BE2C (cell line): ENCODE data around the gene EVA1C.
"Not testable (repeated sequence)": the region's sequence is repeated elsewhere in the genome, so short reads cannot be mapped to it uniquely, and the experiment has no call there.

Experiments used
- DNase-seq: peaks from one replicate; pipeline ENCODE4 v3.0.0-alpha.2; 2020
- H3K27me3 ChIP-seq: fragments of 250-450 bp; sonication (Bioruptor Pico); 2 replicates; pipeline ENCODE4 v1.5.1; 2020; ENCODE audit warnings: mild to moderate bottlenecking
- H3K36me3 ChIP-seq: fragments of 250-450 bp; sonication (Bioruptor Pico); 2 replicates; pipeline ENCODE4 v1.5.1; 2020; ENCODE audit warnings: mild to moderate bottlenecking
- H3K4me1 ChIP-seq: fragments of 250-450 bp; sonication (Bioruptor Pico); 2 replicates; pipeline ENCODE4 v1.5.1; 2020
- H3K4me3 ChIP-seq: 2 replicates; pipeline ENCODE4 v1.5.1; 2011; ENCODE audit warnings: low read depth, low read length
- H3K9me3 ChIP-seq: fragments of 250-450 bp; sonication (Bioruptor Pico); 2 replicates; pipeline ENCODE4 v1.5.1; 2020
- TF ChIP-seq, protein P1 (sequence below): IDR thresholded peaks from 2 replicates; pipeline ENCODE4 v1.5.1; 2012; ENCODE audit warnings: mild to moderate bottlenecking, low read depth, low read length

EVA1C gene

DNA sequence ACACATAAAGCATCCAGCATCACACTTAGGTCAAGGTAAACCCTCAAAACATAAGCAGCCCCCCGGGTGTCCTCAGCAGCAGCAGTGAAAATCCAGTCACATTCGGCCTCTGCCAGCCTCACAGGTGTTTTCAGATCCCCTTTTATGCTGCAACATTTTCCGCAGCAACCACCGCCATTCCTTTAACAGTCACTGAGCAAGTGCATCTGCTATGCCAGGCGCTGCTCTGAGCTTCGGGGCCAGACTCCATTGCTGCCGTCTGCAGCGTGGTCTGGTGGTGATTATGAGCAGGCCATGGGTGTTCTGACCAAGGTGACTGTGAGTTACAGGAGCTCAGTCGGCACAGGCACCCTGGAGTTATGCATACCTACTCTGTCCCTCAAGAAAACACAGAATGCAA is 24.2 kb upstream of the EVA1C start:
- peak; percentile 20 for DNase-seq
- Histone ChIP-seq H3K9me3 (no peaks in the 10 kb centered on the region), H3K27me3 (no peaks in the 10 kb centered on the region), H3K4me3 (no peak overlapping the region), H3K36me3 (peaks cover 34% of the 10 kb centered on the region), H3K4me1 (no peaks in the 10 kb centered on the region)
- TF ChIP-seq, protein P1, sequence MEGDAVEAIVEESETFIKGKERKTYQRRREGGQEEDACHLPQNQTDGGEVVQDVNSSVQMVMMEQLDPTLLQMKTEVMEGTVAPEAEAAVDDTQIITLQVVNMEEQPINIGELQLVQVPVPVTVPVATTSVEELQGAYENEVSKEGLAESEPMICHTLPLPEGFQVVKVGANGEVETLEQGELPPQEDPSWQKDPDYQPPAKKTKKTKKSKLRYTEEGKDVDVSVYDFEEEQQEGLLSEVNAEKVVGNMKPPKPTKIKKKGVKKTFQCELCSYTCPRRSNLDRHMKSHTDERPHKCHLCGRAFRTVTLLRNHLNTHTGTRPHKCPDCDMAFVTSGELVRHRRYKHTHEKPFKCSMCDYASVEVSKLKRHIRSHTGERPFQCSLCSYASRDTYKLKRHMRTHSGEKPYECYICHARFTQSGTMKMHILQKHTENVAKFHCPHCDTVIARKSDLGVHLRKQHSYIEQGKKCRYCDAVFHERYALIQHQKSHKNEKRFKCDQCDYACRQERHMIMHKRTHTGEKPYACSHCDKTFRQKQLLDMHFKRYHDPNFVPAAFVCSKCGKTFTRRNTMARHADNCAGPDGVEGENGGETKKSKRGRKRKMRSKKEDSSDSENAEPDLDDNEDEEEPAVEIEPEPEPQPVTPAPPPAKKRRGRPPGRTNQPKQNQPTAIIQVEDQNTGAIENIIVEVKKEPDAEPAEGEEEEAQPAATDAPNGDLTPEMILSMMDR, result no peak

DNA sequence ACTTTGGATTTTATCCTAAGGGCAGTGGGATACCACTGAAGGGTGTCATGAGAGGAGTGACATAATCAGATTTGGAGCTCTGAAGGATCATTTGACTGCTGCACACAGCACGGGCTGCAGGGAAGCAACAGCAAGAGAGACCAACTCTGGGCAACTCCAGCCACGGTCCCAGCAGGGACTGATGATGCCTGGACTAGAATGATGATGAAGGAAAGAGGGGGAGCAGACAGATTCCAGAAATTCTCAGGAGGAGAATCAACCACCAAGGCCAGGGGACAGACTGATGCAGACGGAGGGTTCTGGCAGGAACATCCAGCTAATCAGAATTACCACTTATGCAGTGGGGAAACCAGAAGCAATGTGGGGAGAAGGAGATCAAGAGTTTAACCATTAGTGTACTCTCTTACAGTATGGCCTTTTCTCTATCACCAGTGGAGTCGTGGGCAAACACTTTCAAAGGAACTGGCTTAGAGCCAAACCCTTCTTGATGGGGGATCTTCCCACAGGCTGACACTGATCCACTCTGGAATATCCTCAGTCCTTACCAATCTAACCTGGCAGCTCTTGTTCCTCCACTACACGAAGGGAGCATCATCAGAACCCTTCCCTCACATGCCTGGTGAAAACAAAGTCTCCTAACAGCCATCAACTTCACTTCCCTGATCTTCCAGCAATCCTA is 23.0 kb upstream of the EVA1C start:
- TF ChIP-seq, protein P1, result no peak
- Histone ChIP-seq H3K4me3 (no peak overlapping the region), H3K36me3 (peaks cover 22% of the 10 kb centered on the region), H3K4me1 (no peaks in the 10 kb centered on the region), H3K9me3 (no peaks in the 10 kb centered on the region), H3K27me3 (no peaks in the 10 kb centered on the region)
- no peak for DNase-seq

DNA sequence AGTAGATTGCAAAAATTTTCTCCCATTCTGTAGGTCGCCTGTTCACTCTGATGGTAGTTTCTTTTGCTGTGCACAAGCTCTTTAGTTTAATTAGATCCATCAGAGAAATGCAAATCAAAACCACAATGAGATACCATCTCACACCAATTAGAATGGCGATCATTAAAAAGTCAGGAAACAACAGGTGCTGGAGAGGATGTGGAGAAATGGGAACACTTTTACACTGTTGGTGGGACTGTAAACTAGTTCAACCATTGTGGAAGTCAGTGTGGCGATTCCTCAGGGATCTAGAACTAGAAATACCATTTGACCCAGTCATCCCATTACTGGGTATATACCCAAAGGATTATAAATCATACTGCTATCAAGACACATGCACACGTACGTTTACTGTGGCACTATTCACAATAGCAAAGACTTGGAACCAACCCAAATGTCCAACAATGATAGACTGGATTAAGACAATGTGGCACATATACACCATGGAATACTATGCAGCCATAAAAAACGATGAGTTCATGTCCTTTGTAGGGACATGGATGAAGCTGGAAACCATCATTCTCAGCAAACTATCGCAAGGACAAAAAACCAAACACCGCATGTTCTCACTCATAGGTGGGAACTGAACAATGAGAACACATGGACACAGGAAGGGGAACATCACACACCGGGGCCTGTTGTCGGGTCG is 21.8 kb upstream of the EVA1C start:
- not testable (repeated sequence) for H3K36me3 ChIP-seq, H3K4me3 ChIP-seq, H3K9me3 ChIP-seq, DNase-seq, H3K27me3 ChIP-seq, H3K4me1 ChIP-seq

DNA sequence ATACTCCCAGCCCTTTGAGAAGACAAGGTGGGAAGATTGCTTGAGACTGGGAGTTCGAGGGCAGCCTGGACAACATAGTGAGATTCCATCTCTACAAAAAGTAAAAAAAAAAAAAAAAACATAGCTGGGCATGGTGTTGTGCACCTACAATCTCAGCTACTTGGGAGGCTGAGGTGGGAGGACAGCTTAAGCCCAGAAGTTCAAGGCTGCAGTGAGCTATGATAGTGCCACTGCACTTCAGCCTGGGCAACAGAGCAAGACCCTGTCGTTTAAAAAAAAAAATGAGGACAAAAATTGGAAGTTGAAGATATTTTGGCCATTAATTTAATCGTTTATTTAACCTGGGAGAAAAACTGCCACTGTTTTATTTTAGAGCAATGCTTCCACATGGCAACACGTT is 20.8 kb upstream of the EVA1C start:
- H3K36me3 ChIP-seq, result peaks cover 4% of the 10 kb centered on the region
- H3K4me3 ChIP-seq, result peak overlapping the region; percentile 98
- H3K27me3 ChIP-seq, result peaks cover 3% of the 10 kb centered on the region; the same call in 1 of the 2 replicates
- H3K9me3 ChIP-seq, result no peaks in the 10 kb centered on the region
- no peaks in the 10 kb centered on the region for H3K4me1 ChIP-seq
- TF ChIP-seq, protein P1, result no peak
- no peak for DNase-seq

DNA sequence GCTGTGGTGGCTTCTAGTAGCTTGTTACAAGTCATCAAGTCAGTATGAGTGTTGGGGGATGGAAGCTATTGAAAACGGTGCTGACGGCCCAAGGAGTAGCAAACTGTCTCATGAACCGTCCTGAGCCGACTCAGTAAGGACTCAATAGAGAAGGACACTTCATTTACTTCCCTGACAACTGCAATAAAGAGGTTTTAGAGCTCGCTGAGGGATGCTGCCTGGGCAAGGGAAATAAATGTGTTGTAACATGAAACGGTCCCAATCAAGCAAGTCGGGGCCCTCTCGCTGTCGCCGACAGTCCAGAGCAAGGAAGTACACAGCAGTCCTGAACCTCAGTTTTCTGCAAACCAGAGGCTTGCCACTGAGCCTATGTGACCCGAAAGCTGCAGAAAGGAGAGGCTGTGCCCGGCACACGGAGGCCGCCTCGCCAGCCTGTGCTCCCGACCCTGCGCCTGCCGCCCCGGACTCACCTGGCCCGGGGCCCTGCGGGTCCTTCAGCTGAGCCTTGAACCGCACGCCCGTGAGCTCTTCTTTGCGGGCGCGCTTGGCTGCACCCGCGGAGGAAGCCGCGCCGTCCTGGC is 20.1 kb upstream of the EVA1C start:
- TF ChIP-seq, protein P1, result no peak
- no peak for DNase-seq
- Histone ChIP-seq H3K4me3 (peak overlapping the region; percentile 98), H3K9me3 (no peaks in the 10 kb centered on the region), H3K36me3 (peaks cover 4% of the 10 kb centered on the region), H3K4me1 (no peaks in the 10 kb centered on the region), H3K27me3 (peaks cover 3% of the 10 kb centered on the region; the same call in 1 of the 2 replicates)

DNA sequence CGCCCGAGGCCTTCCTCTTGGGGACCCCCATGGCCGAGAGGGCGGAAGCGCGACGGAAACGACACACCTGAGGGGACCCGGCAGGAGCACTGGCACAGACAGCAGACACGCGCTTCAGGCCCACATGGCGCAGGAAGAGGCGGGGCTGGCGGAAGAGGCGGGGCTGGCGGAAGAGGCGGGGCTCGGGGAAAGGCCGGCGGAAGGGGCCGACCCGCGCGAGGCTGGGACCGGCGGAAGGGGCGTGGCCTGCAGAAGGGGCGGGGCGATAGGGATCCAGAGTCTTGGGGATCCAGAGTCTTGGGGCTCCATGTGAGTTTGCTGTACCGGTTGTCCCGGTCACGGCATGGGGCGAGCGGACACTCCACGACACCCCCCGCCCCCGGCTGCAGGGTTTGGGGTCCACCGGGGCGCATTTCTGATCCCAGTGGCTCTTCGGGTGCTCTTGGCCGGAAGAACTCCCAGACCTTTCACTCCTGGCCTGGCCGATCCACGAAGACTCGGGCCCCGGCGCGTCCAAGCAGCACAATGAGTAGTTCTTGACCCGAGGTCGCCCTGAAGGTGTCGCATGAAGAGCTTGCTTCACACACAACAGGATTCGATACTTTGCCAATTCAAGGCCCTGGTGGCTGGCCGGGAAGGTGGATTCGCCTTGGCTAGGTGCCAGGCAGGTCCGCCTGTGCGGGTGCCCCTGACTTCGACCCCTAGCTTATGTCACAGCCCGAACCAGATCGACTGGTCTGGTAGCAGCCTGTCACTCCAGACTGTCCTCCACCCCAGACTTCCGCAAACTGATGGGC is 19.4 kb upstream of the EVA1C start, which contains the start of gene URB1:
Gene URB1 (minus strand): TSS at position 133 of the 797 bp plus-strand sequence. CDS start 102 bp downstream, at position 31.
- peaks cover 3% of the 10 kb centered on the region; the same call in 1 of the 2 replicates for H3K27me3 ChIP-seq
- no peaks in the 10 kb centered on the region for H3K4me1 ChIP-seq
- peaks cover 4% of the 10 kb centered on the region for H3K36me3 ChIP-seq
- peak; percentile 94 for DNase-seq
- TF ChIP-seq, protein P1, result no peak
- no peaks in the 10 kb centered on the region for H3K9me3 ChIP-seq
- peak within 1 kb of the TSS; percentile 98 for H3K4me3 ChIP-seq
